GM23338 (cell line): Measurements from ENCODE around the gene RGS6. TPM values are rescaled to one million over a fixed set of nuclear protein-coding genes. Genes with fewer than 3 reads are reported as not detected.

Experiments
- CREB1 ChIP-seq: fragments of 250-450 bp; sonication (Bioruptor Pico); IDR thresholded peaks from 2 replicates; pipeline ENCODE4 v1.5.0; 2020; ENCODE audit warnings: low read depth, mild to moderate bottlenecking, moderate library complexity
- EZH2 ChIP-seq: fragments of 200-600 bp; sonication (generic); IDR thresholded peaks from one replicate; pipeline ENCODE4 v1.8.0; 2017; ENCODE audit warnings: antibody characterized with exemption, mild to moderate bottlenecking, low read depth; ENCODE audit not compliant: unreplicated experiment
- JUNB ChIP-seq: IDR thresholded peaks from one replicate; pipeline ENCODE4 v1.6.1; 2016; ENCODE audit warnings: antibody characterized with exemption; ENCODE audit not compliant: unreplicated experiment
- POLR2AphosphoS5 ChIP-seq: IDR thresholded peaks from 2 replicates; pipeline ENCODE4 v1.6.1; 2016; ENCODE audit warnings: antibody characterized with exemption, low read depth
- polyA plus RNA-seq: library from polyadenylated mRNA; unstranded; fragments of >200 nt; fragmentation: Nextera tagmentation; extraction: Ambion mirVana; gene quantifications from 2 replicates; pipeline ENCODE4 v1.2.1, GENCODE V29; 2016
- total RNA-seq: library from RNA; depleted of rRNA; stranded (reverse); fragments of >200 nt; shearing (Covaris generic); gene quantifications from 2 replicates; pipeline ENCODE4 v1.2.3, GENCODE V29; 2014
- TF ChIP-seq, protein P1 (sequence below): fragments of 250-450 bp; sonication (Bioruptor Pico); IDR thresholded peaks from 2 replicates; pipeline ENCODE4 v1.5.0; 2020; ENCODE audit warnings: mild to moderate bottlenecking, moderate library complexity
- TF ChIP-seq, protein P2 (sequence below): IDR thresholded peaks from one replicate; pipeline ENCODE4 v1.6.1; 2018; ENCODE audit warnings: antibody characterized with exemption; ENCODE audit not compliant: unreplicated experiment

RGS6 gene
- total and polyA plus RNA-seq, 2 experiments from 2014 or later, result 0.66 to 0.83 TPM

DNA sequence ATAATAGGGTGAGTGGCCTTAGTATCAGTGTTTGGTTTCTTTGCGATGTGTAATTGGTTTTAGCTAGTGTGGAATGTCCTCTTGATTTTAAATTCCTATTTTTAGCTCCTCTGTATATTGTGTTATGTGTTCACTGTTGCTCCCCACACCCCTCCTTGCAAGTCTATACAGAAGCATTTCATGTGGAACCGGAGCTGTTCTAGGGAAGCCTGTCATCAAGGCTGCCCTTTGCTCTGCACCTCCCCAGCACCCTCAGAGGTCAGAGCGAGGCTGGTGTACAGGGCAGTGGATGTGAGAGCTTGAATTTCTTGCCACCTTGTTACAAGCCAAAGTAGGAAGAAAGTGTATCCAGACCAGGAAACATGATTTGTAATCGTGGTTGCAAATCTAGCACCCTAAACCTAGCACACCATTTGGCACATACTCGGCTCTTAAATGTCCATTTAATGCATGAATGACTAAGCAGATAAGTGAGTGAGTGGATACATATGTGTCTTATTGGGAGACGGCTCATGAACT lies 376.8 kb downstream of the RGS6 start (continued):
- TF ChIP-seq, protein P1, sequence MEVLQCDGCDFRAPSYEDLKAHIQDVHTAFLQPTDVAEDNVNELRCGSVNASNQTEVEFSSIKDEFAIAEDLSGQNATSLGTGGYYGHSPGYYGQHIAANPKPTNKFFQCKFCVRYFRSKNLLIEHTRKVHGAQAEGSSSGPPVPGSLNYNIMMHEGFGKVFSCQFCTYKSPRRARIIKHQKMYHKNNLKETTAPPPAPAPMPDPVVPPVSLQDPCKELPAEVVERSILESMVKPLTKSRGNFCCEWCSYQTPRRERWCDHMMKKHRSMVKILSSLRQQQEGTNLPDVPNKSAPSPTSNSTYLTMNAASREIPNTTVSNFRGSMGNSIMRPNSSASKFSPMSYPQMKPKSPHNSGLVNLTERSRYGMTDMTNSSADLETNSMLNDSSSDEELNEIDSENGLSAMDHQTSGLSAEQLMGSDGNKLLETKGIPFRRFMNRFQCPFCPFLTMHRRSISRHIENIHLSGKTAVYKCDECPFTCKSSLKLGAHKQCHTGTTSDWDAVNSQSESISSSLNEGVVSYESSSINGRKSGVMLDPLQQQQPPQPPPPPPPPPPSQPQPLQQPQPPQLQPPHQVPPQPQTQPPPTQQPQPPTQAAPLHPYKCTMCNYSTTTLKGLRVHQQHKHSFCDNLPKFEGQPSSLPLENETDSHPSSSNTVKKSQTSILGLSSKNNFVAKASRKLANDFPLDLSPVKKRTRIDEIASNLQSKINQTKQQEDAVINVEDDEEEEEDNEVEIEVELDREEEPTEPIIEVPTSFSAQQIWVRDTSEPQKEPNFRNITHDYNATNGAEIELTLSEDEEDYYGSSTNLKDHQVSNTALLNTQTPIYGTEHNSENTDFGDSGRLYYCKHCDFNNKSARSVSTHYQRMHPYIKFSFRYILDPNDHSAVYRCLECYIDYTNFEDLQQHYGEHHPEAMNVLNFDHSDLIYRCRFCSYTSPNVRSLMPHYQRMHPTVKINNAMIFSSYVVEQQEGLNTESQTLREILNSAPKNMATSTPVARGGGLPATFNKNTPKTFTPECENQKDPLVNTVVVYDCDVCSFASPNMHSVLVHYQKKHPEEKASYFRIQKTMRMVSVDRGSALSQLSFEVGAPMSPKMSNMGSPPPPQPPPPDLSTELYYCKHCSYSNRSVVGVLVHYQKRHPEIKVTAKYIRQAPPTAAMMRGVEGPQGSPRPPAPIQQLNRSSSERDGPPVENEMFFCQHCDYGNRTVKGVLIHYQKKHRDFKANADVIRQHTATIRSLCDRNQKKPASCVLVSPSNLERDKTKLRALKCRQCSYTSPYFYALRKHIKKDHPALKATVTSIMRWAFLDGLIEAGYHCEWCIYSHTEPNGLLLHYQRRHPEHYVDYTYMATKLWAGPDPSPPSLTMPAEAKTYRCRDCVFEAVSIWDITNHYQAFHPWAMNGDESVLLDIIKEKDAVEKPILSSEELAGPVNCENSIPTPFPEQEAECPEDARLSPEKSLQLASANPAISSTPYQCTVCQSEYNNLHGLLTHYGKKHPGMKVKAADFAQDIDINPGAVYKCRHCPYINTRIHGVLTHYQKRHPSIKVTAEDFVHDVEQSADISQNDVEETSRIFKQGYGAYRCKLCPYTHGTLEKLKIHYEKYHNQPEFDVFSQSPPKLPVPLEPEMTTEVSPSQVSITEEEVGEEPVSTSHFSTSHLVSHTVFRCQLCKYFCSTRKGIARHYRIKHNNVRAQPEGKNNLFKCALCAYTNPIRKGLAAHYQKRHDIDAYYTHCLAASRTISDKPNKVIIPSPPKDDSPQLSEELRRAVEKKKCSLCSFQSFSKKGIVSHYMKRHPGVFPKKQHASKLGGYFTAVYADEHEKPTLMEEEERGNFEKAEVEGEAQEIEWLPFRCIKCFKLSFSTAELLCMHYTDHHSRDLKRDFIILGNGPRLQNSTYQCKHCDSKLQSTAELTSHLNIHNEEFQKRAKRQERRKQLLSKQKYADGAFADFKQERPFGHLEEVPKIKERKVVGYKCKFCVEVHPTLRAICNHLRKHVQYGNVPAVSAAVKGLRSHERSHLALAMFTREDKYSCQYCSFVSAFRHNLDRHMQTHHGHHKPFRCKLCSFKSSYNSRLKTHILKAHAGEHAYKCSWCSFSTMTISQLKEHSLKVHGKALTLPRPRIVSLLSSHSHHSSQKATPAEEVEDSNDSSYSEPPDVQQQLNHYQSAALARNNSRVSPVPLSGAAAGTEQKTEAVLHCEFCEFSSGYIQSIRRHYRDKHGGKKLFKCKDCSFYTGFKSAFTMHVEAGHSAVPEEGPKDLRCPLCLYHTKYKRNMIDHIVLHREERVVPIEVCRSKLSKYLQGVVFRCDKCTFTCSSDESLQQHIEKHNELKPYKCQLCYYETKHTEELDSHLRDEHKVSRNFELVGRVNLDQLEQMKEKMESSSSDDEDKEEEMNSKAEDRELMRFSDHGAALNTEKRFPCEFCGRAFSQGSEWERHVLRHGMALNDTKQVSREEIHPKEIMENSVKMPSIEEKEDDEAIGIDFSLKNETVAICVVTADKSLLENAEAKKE (CRISPR knock-in tag), result no peak
- TF ChIP-seq EZH2 (no peak), JUNB (no peak), CREB1 (CRISPR knock-in tag) (no peak), POLR2AphosphoS5 (no peak)
- TF ChIP-seq, protein P2, sequence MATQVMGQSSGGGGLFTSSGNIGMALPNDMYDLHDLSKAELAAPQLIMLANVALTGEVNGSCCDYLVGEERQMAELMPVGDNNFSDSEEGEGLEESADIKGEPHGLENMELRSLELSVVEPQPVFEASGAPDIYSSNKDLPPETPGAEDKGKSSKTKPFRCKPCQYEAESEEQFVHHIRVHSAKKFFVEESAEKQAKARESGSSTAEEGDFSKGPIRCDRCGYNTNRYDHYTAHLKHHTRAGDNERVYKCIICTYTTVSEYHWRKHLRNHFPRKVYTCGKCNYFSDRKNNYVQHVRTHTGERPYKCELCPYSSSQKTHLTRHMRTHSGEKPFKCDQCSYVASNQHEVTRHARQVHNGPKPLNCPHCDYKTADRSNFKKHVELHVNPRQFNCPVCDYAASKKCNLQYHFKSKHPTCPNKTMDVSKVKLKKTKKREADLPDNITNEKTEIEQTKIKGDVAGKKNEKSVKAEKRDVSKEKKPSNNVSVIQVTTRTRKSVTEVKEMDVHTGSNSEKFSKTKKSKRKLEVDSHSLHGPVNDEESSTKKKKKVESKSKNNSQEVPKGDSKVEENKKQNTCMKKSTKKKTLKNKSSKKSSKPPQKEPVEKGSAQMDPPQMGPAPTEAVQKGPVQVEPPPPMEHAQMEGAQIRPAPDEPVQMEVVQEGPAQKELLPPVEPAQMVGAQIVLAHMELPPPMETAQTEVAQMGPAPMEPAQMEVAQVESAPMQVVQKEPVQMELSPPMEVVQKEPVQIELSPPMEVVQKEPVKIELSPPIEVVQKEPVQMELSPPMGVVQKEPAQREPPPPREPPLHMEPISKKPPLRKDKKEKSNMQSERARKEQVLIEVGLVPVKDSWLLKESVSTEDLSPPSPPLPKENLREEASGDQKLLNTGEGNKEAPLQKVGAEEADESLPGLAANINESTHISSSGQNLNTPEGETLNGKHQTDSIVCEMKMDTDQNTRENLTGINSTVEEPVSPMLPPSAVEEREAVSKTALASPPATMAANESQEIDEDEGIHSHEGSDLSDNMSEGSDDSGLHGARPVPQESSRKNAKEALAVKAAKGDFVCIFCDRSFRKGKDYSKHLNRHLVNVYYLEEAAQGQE, result no peak
